ENCODE data around the gene CHD2. TPM values are rescaled to one million over a fixed set of nuclear protein-coding genes. Genes with fewer than 3 reads are reported as not detected.

Gene CHD2
- total and polyA plus RNA-seq, 4 donors, result 13.9 to 90.2 (median 49.4) TPM

- H3K27ac ChIP-seq (ENCODE audit: low read depth in 1 of 2, low read length in 2 of 2), result peak overlapping the region; percentile 68 to 77
- 44% methylated on average over 1 of the region's 1 CpG for WGBS
- no peak overlapping the region for H3K4me3 ChIP-seq (ENCODE audit: low read depth in 1 of 3, low read length in 3 of 3)
Observed at GRCh38 chr15:92914103-92914499, 14.0 kb downstream of the CHD2 start.

GRCh38 chr15:92914768-92915221 lies 14.7 kb downstream of the CHD2 start:
- Histone ChIP-seq H3K4me1 (ENCODE audit: control insufficient read depth in 4 of 4, insufficient read depth in 4 of 4, low read length in 3 of 4) (peaks cover 35 to 73% (median 52%) of the 10 kb centered on the region in 4 donors), H3K4me3 (ENCODE audit: low read depth in 1 of 3, low read length in 3 of 3) (no peak overlapping the region), H3K9ac (ENCODE audit: low read depth in 1 of 2, low read length in 2 of 2) (peak overlapping the region in 1 of 2 donors; percentile 56), H3K27ac (ENCODE audit: low read depth in 1 of 2, low read length in 2 of 2) (peak overlapping the region; percentile 68 to 77), H3K9me3 (ENCODE audit: control insufficient read depth in 4 of 4, low read length in 3 of 4) (no peaks in the 10 kb centered on the region), H3K27me3 (ENCODE audit: control insufficient read depth in 4 of 4, insufficient read depth in 4 of 4, low read length in 3 of 4) (no peaks in the 10 kb centered on the region), H3K36me3 (ENCODE audit: control insufficient read depth in 4 of 4, insufficient read depth in 3 of 4, low read depth in 1 of 4, low read length in 3 of 4) (no peaks in the 10 kb centered on the region)
- DNase-seq (ENCODE audit: low spot score), result no peak
- TF ChIP-seq YY1 (IDR thresholded peaks at IDR 0.05) (no peak), JUND (IDR thresholded peaks at IDR 0.05) (no peak), SP1 (IDR thresholded peaks at IDR 0.05) (peak; percentile 9), HNF4A (conservative IDR thresholded peaks at IDR 0.05) (no peak), EGR1 (IDR thresholded peaks at IDR 0.05; ENCODE audit: low read depth in 2 of 2) (no peak), TAF1 (conservative IDR thresholded peaks at IDR 0.05) (no peak), RXRA (IDR thresholded peaks at IDR 0.05) (peak; percentile 17 to 48)
- TF ChIP-seq, protein P1, sequence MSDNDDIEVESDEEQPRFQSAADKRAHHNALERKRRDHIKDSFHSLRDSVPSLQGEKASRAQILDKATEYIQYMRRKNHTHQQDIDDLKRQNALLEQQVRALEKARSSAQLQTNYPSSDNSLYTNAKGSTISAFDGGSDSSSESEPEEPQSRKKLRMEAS (IDR thresholded peaks at IDR 0.05), result no peak
- TF ChIP-seq, protein P2, sequence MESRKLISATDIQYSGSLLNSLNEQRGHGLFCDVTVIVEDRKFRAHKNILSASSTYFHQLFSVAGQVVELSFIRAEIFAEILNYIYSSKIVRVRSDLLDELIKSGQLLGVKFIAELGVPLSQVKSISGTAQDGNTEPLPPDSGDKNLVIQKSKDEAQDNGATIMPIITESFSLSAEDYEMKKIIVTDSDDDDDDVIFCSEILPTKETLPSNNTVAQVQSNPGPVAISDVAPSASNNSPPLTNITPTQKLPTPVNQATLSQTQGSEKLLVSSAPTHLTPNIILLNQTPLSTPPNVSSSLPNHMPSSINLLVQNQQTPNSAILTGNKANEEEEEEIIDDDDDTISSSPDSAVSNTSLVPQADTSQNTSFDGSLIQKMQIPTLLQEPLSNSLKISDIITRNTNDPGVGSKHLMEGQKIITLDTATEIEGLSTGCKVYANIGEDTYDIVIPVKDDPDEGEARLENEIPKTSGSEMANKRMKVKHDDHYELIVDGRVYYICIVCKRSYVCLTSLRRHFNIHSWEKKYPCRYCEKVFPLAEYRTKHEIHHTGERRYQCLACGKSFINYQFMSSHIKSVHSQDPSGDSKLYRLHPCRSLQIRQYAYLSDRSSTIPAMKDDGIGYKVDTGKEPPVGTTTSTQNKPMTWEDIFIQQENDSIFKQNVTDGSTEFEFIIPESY (IDR thresholded peaks at IDR 0.05), result no peak
- TF ChIP-seq, protein P3, sequence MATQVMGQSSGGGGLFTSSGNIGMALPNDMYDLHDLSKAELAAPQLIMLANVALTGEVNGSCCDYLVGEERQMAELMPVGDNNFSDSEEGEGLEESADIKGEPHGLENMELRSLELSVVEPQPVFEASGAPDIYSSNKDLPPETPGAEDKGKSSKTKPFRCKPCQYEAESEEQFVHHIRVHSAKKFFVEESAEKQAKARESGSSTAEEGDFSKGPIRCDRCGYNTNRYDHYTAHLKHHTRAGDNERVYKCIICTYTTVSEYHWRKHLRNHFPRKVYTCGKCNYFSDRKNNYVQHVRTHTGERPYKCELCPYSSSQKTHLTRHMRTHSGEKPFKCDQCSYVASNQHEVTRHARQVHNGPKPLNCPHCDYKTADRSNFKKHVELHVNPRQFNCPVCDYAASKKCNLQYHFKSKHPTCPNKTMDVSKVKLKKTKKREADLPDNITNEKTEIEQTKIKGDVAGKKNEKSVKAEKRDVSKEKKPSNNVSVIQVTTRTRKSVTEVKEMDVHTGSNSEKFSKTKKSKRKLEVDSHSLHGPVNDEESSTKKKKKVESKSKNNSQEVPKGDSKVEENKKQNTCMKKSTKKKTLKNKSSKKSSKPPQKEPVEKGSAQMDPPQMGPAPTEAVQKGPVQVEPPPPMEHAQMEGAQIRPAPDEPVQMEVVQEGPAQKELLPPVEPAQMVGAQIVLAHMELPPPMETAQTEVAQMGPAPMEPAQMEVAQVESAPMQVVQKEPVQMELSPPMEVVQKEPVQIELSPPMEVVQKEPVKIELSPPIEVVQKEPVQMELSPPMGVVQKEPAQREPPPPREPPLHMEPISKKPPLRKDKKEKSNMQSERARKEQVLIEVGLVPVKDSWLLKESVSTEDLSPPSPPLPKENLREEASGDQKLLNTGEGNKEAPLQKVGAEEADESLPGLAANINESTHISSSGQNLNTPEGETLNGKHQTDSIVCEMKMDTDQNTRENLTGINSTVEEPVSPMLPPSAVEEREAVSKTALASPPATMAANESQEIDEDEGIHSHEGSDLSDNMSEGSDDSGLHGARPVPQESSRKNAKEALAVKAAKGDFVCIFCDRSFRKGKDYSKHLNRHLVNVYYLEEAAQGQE (IDR thresholded peaks at IDR 0.05), result no peak
- 56% methylated on average over 4 of the region's 4 CpGs for WGBS

More at GRCh38 chr15:92914103-92914499, 14.0 kb downstream of the CHD2 start:
- no peak for DNase-seq (ENCODE audit: low spot score)
- TF ChIP-seq FOXA2 (IDR thresholded peaks at IDR 0.05) (no peak), TAF1 (conservative IDR thresholded peaks at IDR 0.05) (no peak), HNF4G (IDR thresholded peaks at IDR 0.05) (no peak), JUND (IDR thresholded peaks at IDR 0.05) (no peak), NR2F2 (IDR thresholded peaks at IDR 0.05) (no peak), FOXA1 (IDR thresholded peaks at IDR 0.05) (no peak), YY1 (IDR thresholded peaks at IDR 0.05) (no peak), GABPA (IDR thresholded peaks at IDR 0.05 in 1 of 2, conservative IDR thresholded peaks at IDR 0.05 in 1 of 2) (no peak), RAD21 (IDR thresholded peaks at IDR 0.05) (no peak), HNF4A (conservative IDR thresholded peaks at IDR 0.05) (no peak), EGR1 (IDR thresholded peaks at IDR 0.05; ENCODE audit: low read depth in 2 of 2) (no peak), RXRA (IDR thresholded peaks at IDR 0.05) (no peak), SP1 (IDR thresholded peaks at IDR 0.05) (no peak)
- TF ChIP-seq, protein P1 (IDR thresholded peaks at IDR 0.05), result no peak
- TF ChIP-seq, protein P3 (IDR thresholded peaks at IDR 0.05), result no peak
- TF ChIP-seq, protein P4, sequence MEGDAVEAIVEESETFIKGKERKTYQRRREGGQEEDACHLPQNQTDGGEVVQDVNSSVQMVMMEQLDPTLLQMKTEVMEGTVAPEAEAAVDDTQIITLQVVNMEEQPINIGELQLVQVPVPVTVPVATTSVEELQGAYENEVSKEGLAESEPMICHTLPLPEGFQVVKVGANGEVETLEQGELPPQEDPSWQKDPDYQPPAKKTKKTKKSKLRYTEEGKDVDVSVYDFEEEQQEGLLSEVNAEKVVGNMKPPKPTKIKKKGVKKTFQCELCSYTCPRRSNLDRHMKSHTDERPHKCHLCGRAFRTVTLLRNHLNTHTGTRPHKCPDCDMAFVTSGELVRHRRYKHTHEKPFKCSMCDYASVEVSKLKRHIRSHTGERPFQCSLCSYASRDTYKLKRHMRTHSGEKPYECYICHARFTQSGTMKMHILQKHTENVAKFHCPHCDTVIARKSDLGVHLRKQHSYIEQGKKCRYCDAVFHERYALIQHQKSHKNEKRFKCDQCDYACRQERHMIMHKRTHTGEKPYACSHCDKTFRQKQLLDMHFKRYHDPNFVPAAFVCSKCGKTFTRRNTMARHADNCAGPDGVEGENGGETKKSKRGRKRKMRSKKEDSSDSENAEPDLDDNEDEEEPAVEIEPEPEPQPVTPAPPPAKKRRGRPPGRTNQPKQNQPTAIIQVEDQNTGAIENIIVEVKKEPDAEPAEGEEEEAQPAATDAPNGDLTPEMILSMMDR (IDR thresholded peaks at IDR 0.05; ENCODE audit: low read depth, low read length, missing input control), result no peak
- Histone ChIP-seq H3K27me3 (ENCODE audit: control insufficient read depth in 4 of 4, insufficient read depth in 4 of 4, low read length in 3 of 4) (no peaks in the 10 kb centered on the region), H3K9ac (ENCODE audit: low read depth in 1 of 2, low read length in 2 of 2) (peak overlapping the region; percentile 19 to 21), H3K4me1 (ENCODE audit: control insufficient read depth in 4 of 4, insufficient read depth in 4 of 4, low read length in 3 of 4) (peaks cover 41 to 79% (median 56%) of the 10 kb centered on the region in 4 donors), H3K36me3 (ENCODE audit: control insufficient read depth in 4 of 4, insufficient read depth in 3 of 4, low read depth in 1 of 4, low read length in 3 of 4) (no peaks in the 10 kb centered on the region), H3K9me3 (ENCODE audit: control insufficient read depth in 4 of 4, low read length in 3 of 4) (no peaks in the 10 kb centered on the region)
